Lower lobe of right lung (tissue), 2 donors: ENCODE measurements around the gene AURKAIP1. TPM values are rescaled to one million over a fixed set of nuclear protein-coding genes. Genes with fewer than 3 reads are reported as not detected.

Source experiments
- ATAC-seq, 2 donors: fragments of 200-7000 bp; cut with Tn5 transposase; one replicate each; pipeline ENCODE4 v1.9.1; 2020 to 2022; ENCODE audit warnings: mild to moderate bottlenecking in 2 of 2, moderate library complexity in 2 of 2
- DNase-seq: peaks from one replicate; pipeline ENCODE4 v3.0.0-alpha.2; 2020
- H3K27ac ChIP-seq: fragments of 200-600 bp; one replicate; pipeline ENCODE4 v1.8.0; 2022
- H3K27me3 ChIP-seq: fragments of 200-600 bp; one replicate; pipeline ENCODE4 v1.8.0; 2022; ENCODE audit warnings: low read depth
- H3K36me3 ChIP-seq: fragments of 200-600 bp; one replicate; pipeline ENCODE4 v1.8.0; 2022; ENCODE audit warnings: mild to moderate bottlenecking
- H3K4me1 ChIP-seq: fragments of 200-600 bp; one replicate; pipeline ENCODE4 v1.8.0; 2022
- H3K4me3 ChIP-seq: fragments of 200-600 bp; one replicate; pipeline ENCODE4 v1.8.0; 2022; ENCODE audit warnings: mild to moderate bottlenecking
- H3K9me3 ChIP-seq: fragments of 200-600 bp; one replicate; pipeline ENCODE4 v1.8.0; 2022
- CTCF ChIP-seq: fragments of 200-600 bp; IDR thresholded peaks from one replicate; pipeline ENCODE4 v1.8.0; 2022; ENCODE audit warnings: antibody characterized with exemption, mild to moderate bottlenecking
- intact Hi-C: fragments of 100-400 bp; cut with DNase I; formaldehyde crosslinking; loops from one replicate; pipeline ENCODE4 v1.11.0; 2022
- total RNA-seq: library from RNA; stranded (reverse); fragmentation: NEBNext Ultra II Directional; extraction: Animal tissue kit (Norgen Biotek cat#: 25700); gene quantifications from one replicate; pipeline ENCODE4 v1.2.1, GENCODE V29; 2021
- donor health status: DM: no; HTN: yes; CAD: no; lungs with severe emphysema.

The AURKAIP1 gene
- total RNA-seq, 1 donor from 2014 or later: 82.4 TPM

- DNase-seq (no peak), ATAC-seq (no peak)
- H3K36me3 ChIP-seq: peaks cover 28% of the 10 kb centered on the region
- H3K9me3 ChIP-seq: no peaks in the 10 kb centered on the region
- H3K4me3 ChIP-seq: no peak overlapping the region
- intact Hi-C loops: no loop called here
- peaks cover 43% of the 10 kb centered on the region for H3K4me1 ChIP-seq
- TF ChIP-seq CTCF: no peak
- H3K27me3 ChIP-seq: no peaks in the 10 kb centered on the region
- H3K27ac ChIP-seq: no peak overlapping the region
These were observed 47.7 kb downstream of the AURKAIP1 start for GRCh38 chr1:1327291-1327690.

- H3K27me3 ChIP-seq: no peaks in the 10 kb centered on the region
- ATAC-seq (no peak), DNase-seq (no peak)
- H3K4me3 ChIP-seq: peak overlapping the region; percentile 100
- H3K27ac ChIP-seq: peak overlapping the region; percentile 91
- peaks cover 48% of the 10 kb centered on the region for H3K4me1 ChIP-seq
- no peaks in the 10 kb centered on the region for H3K9me3 ChIP-seq
- TF ChIP-seq CTCF: no peak
- intact Hi-C loops: no loop called here
- peaks cover 34% of the 10 kb centered on the region for H3K36me3 ChIP-seq
These were observed 48.9 kb downstream of the AURKAIP1 start for GRCh38 chr1:1326075-1326605.

- Histone ChIP-seq H3K36me3 (peaks cover 36% of the 10 kb centered on the region), H3K27me3 (no peaks in the 10 kb centered on the region), H3K9me3 (no peaks in the 10 kb centered on the region), H3K4me1 (peaks cover 41% of the 10 kb centered on the region), H3K27ac (peak overlapping the region; percentile 91), H3K4me3 (peak overlapping the region; percentile 100)
- DNase-seq (no peak), ATAC-seq (peak in 1 of 2 donors; percentile 0)
- intact Hi-C loops: no loop called here
- TF ChIP-seq CTCF: no peak
These were observed 49.5 kb downstream of the AURKAIP1 start for GRCh38 chr1:1325288-1326074.

- peaks cover 44% of the 10 kb centered on the region for H3K36me3 ChIP-seq
- peak; percentile 93 to 94 for ATAC-seq
- no peaks in the 10 kb centered on the region for H3K9me3 ChIP-seq
- no peaks in the 10 kb centered on the region for H3K27me3 ChIP-seq
- peak; percentile 94 for DNase-seq
- intact Hi-C loops: no loop called here
- TF ChIP-seq CTCF: no peak
- H3K4me1 ChIP-seq: peaks cover 39% of the 10 kb centered on the region
- peak within 1 kb of the TSS; percentile 91 for H3K27ac ChIP-seq
- peak within 1 kb of the TSS; percentile 100 for H3K4me3 ChIP-seq
These were observed 50.3 kb downstream of the AURKAIP1 start, which contains the start of the genes CPTP and INTS11 for GRCh38 chr1:1324524-1325287. Gene CPTP (plus strand): TSS chr1:1324802. CDS start chr1:1326911, 2,109 bp downstream. Gene INTS11 (minus strand): TSS chr1:1324660. CDS start chr1:1324608, 52 bp downstream.

- Histone ChIP-seq H3K4me3 (peak overlapping the region; percentile 100), H3K36me3 (peaks cover 50% of the 10 kb centered on the region), H3K27me3 (no peaks in the 10 kb centered on the region), H3K4me1 (peaks cover 40% of the 10 kb centered on the region), H3K27ac (peak overlapping the region; percentile 91), H3K9me3 (no peaks in the 10 kb centered on the region)
- no peak for TF ChIP-seq CTCF
- DNase-seq: no peak
- ATAC-seq: no peak
- intact Hi-C loops: no loop called here
These were observed 50.9 kb downstream of the AURKAIP1 start for GRCh38 chr1:1324084-1324523.
